Measurements from ENCODE around the gene DOCK3.
"Not testable (repeated sequence)": the region's sequence is repeated elsewhere in the genome, so short reads cannot be mapped to it uniquely, and the experiment has no call there.

Gene DOCK3

GRCh38 chr3:50912746-50913145 lies 238.0 kb downstream of the DOCK3 start:
- ATAC-seq = no peak
- no peak for TF ChIP-seq GLIS3 (CRISPR knock-in tag; IDR thresholded peaks at IDR 0.05)
- no peak for TF ChIP-seq TCF4 (CRISPR knock-in tag; IDR thresholded peaks at IDR 0.05; ENCODE audit: borderline replicate concordance)
- no peak for TF ChIP-seq CSRNP3 (CRISPR knock-in tag; IDR thresholded peaks at IDR 0.05)
- no peak for TF ChIP-seq ZNF565 (CRISPR knock-in tag; conservative IDR thresholded peaks at IDR 0.05; ENCODE audit: low read depth)
- TF ChIP-seq SNAI2 (CRISPR knock-in tag; IDR thresholded peaks at IDR 0.05) = no peak

- TF ChIP-seq ZFP3 (CRISPR knock-in tag; IDR thresholded peaks at IDR 0.05) (no peak), CSRNP3 (CRISPR knock-in tag; IDR thresholded peaks at IDR 0.05) (no peak), CREB5 (CRISPR knock-in tag; IDR thresholded peaks at IDR 0.05; ENCODE audit: low read depth) (no peak), BACH2 (CRISPR knock-in tag; IDR thresholded peaks at IDR 0.05; ENCODE audit: borderline replicate concordance) (no peak), CSDC2 (CRISPR knock-in tag; IDR thresholded peaks at IDR 0.05) (no peak)
- ATAC-seq = no peak
These were observed 238.5 kb downstream of the DOCK3 start for GRCh38 chr3:50913260-50913659.

GRCh38 chr3:50922071-50922470 lies 247.3 kb downstream of the DOCK3 start:
- not testable (repeated sequence) for ATAC-seq

- no peak for ATAC-seq
- no peak for TF ChIP-seq PATZ1 (CRISPR knock-in tag; IDR thresholded peaks at IDR 0.05; ENCODE audit: borderline replicate concordance)
- TF ChIP-seq GLIS3 (CRISPR knock-in tag; IDR thresholded peaks at IDR 0.05) = no peak
- no peak for TF ChIP-seq TOX (CRISPR knock-in tag; IDR thresholded peaks at IDR 0.05; ENCODE audit: borderline replicate concordance)
- no peak for TF ChIP-seq SNAI2 (CRISPR knock-in tag; IDR thresholded peaks at IDR 0.05)
These were observed 249.2 kb downstream of the DOCK3 start for GRCh38 chr3:50923955-50924354.

- no peak for ATAC-seq
- TF ChIP-seq ESRRG (CRISPR knock-in tag; IDR thresholded peaks at IDR 0.05) = no peak
- no peak for TF ChIP-seq ZFP3 (CRISPR knock-in tag; IDR thresholded peaks at IDR 0.05)
- TF ChIP-seq ZFP30 (CRISPR knock-in tag; IDR thresholded peaks at IDR 0.05) = no peak
- TF ChIP-seq CSRNP3 (CRISPR knock-in tag; IDR thresholded peaks at IDR 0.05) = no peak
- no peak for TF ChIP-seq PPARA (CRISPR knock-in tag; IDR thresholded peaks at IDR 0.05; ENCODE audit: borderline replicate concordance)
- no peak for TF ChIP-seq ARNTL (CRISPR knock-in tag; IDR thresholded peaks at IDR 0.05; ENCODE audit: borderline replicate concordance, low read depth)
- no peak for TF ChIP-seq ZC3H10 (CRISPR knock-in tag; IDR thresholded peaks at IDR 0.05)
- no peak for TF ChIP-seq ISL1 (CRISPR knock-in tag; IDR thresholded peaks at IDR 0.05)
- no peak for TF ChIP-seq PATZ1 (CRISPR knock-in tag; IDR thresholded peaks at IDR 0.05; ENCODE audit: borderline replicate concordance)
- TF ChIP-seq ZNF8 (CRISPR knock-in tag; IDR thresholded peaks at IDR 0.05) = no peak
- no peak for TF ChIP-seq ZNF565 (CRISPR knock-in tag; conservative IDR thresholded peaks at IDR 0.05; ENCODE audit: low read depth)
- no peak for TF ChIP-seq ZNF70 (CRISPR knock-in tag; IDR thresholded peaks at IDR 0.05)
- TF ChIP-seq TSHZ2 (CRISPR knock-in tag; IDR thresholded peaks at IDR 0.05) = no peak
- no peak for TF ChIP-seq TOX (CRISPR knock-in tag; IDR thresholded peaks at IDR 0.05; ENCODE audit: borderline replicate concordance)
These were observed 249.9 kb downstream of the DOCK3 start for GRCh38 chr3:50924638-50925037.
